Activated naive CD4-positive, alpha-beta T cell treated with anti-CD3 and anti-CD28 coated beads, Interleukin-2, amount 50 U/mL, for 16 hours (primary cell): Measurements from ENCODE around the gene GORAB.

ENCODE experiments used
- DNase-seq: peaks from one replicate; pipeline ENCODE4 v3.0.0-alpha.2; 2020

GORAB gene

DNA sequence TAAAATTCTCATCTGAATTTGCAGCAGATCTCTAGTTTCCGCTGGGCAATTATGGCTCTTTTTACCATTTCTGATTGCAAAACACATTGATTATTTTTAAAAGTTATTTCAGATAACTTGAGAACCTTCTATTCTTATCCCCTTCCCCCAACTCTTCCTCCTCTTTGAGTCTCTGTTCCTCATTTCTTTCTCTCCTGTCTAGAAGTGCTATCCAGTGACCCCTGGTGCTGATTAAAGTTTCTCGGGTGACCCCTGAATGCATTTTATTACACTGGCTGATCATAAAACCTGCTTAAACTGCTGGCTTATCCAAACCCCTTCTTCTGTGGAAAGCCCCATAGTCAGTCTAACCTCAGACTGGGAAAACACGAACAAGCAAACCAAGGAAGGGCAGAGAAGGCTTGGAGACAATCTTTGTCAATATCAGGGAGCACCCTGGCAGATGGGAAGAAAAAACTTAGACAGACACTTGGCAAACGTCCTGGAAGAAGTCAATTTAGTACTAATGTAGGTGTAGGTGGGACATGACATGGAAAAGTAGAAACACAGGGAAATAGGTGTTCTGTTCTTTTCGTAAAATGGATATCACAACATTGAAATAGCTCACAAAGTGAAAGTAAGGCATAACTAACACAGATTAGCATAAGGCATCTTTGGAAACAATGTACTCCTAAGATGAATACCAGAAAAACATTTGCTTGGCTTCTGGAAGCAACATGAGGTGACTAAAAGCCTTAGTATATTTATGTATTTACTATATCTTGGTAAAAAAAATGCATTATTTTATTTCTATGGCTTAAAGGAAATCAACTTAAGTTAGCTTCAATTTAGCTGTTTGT is 61.4 kb downstream of the GORAB start:
- DNase-seq, result no peak

DNA sequence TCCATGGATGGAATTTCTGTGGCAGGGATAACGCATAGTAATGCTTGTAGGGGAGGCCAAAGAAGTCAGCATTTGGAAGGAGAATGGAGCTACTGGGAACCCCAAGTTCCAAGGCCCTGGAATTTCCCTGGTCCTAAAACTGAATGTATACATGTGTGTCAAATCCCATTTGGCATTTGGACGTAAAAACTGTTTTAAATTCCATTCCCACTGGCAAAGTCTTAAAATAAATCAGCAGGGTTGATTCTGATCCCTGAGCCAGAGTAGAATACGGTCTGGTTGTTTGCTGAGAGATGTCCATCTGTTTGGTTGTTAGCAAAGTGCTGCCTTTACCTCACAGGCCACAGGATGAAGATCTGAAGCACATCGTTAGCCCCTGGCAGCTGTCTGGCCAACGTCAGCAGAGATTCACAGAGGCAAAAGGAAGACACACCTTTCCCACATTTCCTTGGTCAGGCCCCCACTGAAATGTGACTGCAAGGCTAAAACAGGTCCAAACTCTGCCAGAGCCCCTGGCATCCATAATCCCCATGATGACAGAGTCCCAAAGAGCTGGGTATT is 62.2 kb downstream of the GORAB start:
- no peak for DNase-seq

DNA sequence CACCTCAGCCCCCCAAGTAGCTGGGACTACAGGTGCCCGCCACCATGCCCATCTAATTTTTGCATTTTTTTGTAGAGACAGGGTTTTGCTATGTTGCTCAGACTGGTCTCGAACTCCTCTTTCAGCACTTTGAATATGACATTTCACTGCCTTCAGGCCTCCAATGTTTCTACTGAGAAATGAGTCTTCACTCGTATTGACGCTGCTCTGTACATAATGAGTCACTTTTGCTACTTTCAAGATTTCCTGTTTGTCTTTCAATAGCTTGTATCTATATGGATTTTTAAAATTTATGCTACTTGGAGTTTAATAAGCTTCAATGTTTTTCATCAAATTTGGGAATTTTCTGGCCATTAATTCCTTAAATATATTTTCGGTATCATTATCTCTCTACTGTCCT is 64.7 kb downstream of the GORAB start:
- no peak for DNase-seq

DNA sequence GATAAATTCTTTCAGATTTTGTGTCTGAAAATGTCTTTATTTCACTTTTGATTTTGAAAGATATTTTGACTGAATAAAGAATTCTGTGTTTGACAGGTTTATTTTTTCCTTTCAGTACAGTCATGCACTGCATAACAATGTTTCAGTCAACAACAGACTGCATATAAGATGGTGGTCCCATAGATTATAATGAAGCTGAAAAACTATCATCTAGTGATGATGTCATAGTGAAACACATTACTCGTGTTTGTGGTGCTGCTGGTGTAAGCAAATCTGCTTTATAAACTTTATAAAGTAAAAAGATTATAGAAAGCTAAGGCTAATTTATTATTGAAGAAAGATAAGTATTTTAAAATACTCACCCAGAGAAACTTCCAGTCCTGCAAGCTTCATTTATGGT is 66.7 kb downstream of the GORAB start:
- DNase-seq, result no peak

DNA sequence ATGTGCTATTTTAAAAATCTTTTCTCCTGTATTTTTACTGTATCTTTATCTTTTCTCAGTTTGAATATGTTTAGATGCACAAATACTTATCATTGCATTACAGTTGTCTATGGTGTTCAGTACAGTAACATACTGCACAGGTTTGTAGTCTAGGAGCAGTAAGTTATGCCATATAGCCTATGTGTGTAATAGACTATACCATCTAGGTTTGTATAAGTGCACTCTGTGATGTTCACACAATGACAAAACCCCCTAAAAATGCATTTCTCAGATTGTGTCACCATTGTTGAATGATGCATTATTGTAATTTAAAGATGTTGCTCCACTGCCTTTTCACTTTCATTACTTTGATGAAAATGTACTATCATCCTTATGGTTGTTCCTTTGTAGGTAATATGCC is 67.1 kb downstream of the GORAB start:
- no peak for DNase-seq

DNA sequence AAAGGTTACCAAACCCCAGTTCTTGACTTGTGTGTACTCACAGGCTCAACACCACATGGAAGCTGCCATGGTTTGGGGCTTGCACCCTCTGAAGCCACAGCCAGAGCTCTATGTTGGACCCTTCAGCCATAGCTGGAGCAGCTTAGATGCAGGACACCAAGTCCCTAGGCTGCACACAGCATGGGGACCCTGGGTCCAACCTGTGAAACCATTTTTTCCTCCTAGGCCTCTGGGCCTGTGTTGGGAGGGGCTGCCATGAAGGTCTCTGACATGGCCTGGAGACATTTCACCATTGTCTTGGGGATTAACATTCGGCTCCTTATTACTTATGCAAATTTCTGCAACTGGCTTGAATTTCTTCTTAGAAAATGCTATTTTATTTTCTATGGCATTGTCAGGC is 69.9 kb downstream of the GORAB start:
- no peak for DNase-seq
